NCI-H460 (cell line): ENCODE results near the gene ERI3. TPM values are rescaled to one million over a fixed set of nuclear protein-coding genes. Genes with fewer than 3 reads are reported as not detected.
A peak's percentile ranks its signal among the peaks of the same experiment; 100 is the strongest.
"Not testable (repeated sequence)": the region's sequence is repeated elsewhere in the genome, so short reads cannot be mapped to it uniquely, and the experiment has no call there.

Experiments
- DNase-seq: peaks from one replicate; pipeline ENCODE4 v3.0.0-alpha.2; 2016; ENCODE audit warnings: low read depth; ENCODE audit errors: extremely low read depth
- small RNA-seq, 2 experiments: library from RNA; depleted of rRNA; stranded (forward); fragments of <200 nt; gene quantifications; one replicate each; pipeline ENCODE3, GENCODE V24; 2014
- total RNA-seq: library from RNA; depleted of rRNA; stranded (reverse); fragments of >200 nt; shearing (Covaris generic); gene quantifications from 2 replicates; pipeline ENCODE4 v1.2.3, GENCODE V29; 2014; rRNA removed

ERI3 gene
- total RNA-seq, 1 experiment from 2014 or later: 46.7 TPM

- peak; percentile 61 for DNase-seq
Observed at GRCh38 chr1:44217809-44218410, 137.1 kb downstream of the ERI3 start.

GRCh38 chr1:44213222-44214112, 141.6 kb downstream of the ERI3 start, which contains the start of gene DMAP1:
TSS of gene DMAP1 (plus strand) at chr1:44213471. CDS start at chr1:44213754, 283 bp downstream.
- DNase-seq: peak; percentile 61

GRCh38 chr1:44212355-44213221, 142.5 kb downstream of the ERI3 start:
- DNase-seq: no peak

- no peak for DNase-seq
Observed at GRCh38 chr1:44210595-44210994, 144.5 kb downstream of the ERI3 start.

GRCh38 chr1:44208226-44208625, 146.8 kb downstream of the ERI3 start:
- DNase-seq: no peak

- not testable (repeated sequence) for DNase-seq
Observed at GRCh38 chr1:44206545-44206944, 148.5 kb downstream of the ERI3 start.

GRCh38 chr1:44200336-44200735, 154.7 kb downstream of the ERI3 start:
- DNase-seq: no peak

- no peak for DNase-seq
Observed at GRCh38 chr1:44174630-44175029, 180.4 kb downstream of the ERI3 start.

Small RNA genes lying within 50 kb of the gene (small RNA-seq; reads per million reads assigned to genes)
- gene AL035417.1: 0 reads per million in 2 experiments
- gene RNU6-369P: 0 reads per million in 2 experiments

Other genes with a start within 250 kb of the ERI3 start
- not detected in 2 replicates for gene KLF17, start 236.4 kb downstream of the ERI3 start, total RNA-seq
- gene KLF18, start 213.6 kb downstream of the ERI3 start, total RNA-seq: not detected in 2 replicates
- gene DMAP1, start 141.8 kb downstream of the ERI3 start, total RNA-seq: 11.1 and 12.7 TPM in 2 replicates
- gene RNF220, start 50.0 kb upstream of the ERI3 start, total RNA-seq: 60.9 and 65.9 TPM in 2 replicates